ENCODE results near the gene TEAD2.

The TEAD2 gene

GRCh38 chr19:49343123-49343522 lies 19.1 kb downstream of the TEAD2 start:
- TF ChIP-seq CTCF (IDR thresholded peaks at IDR 0.05; ENCODE audit: control extremely low read depth, extremely low read depth, low read depth, missing control alignments): no peak
- CTCF ChIA-PET: interaction anchor here (1.5 to 2.9 kb wide), 2 partner anchors 16 to 42 kb away, joined by 4 to 8 read pairs; no protein-coding TSS in a partner anchor
- POLR2A ChIA-PET: no interaction called here
- peak; percentile 44 for DNase-seq (ENCODE audit: extremely low spot score)

GRCh38 chr19:49342291-49342721 lies 19.9 kb downstream of the TEAD2 start:
- DNase-seq (ENCODE audit: extremely low spot score): peak; percentile 19
- no peak for TF ChIP-seq CTCF (IDR thresholded peaks at IDR 0.05; ENCODE audit: control extremely low read depth, extremely low read depth, low read depth, missing control alignments)
- ChIA-PET POLR2A (no interaction called here), CTCF (interaction anchor here (0.8 to 2.9 kb wide), 4 partner anchors 9 to 41 kb away, joined by 3 to 8 read pairs (median 4); no protein-coding TSS in a partner anchor)

GRCh38 chr19:49340865-49341718 lies 21.1 kb downstream of the TEAD2 start:
- peak; percentile 18 for DNase-seq (ENCODE audit: extremely low spot score)
- no peak for TF ChIP-seq CTCF (IDR thresholded peaks at IDR 0.05; ENCODE audit: control extremely low read depth, extremely low read depth, low read depth, missing control alignments)
- POLR2A ChIA-PET: interaction anchor here (1.1 to 1.2 kb wide), 2 partner anchors 10 to 34 kb away, joined by 3 to 4 read pairs; no protein-coding TSS in a partner anchor
- CTCF ChIA-PET: interaction anchor here (1.0 to 2.9 kb wide), 5 partner anchors 12 to 50 kb away, joined by 3 to 13 read pairs (median 8); no protein-coding TSS in a partner anchor

GRCh38 chr19:49340069-49340864 lies 21.9 kb downstream of the TEAD2 start:
- DNase-seq (ENCODE audit: extremely low spot score): peak; percentile 94
- POLR2A ChIA-PET: interaction anchor here (1.1 to 1.2 kb wide), 2 partner anchors 10 to 35 kb away, joined by 3 to 4 read pairs; no protein-coding TSS in a partner anchor
- CTCF ChIA-PET: interaction anchor here (0.8 to 2.9 kb wide), 8 partner anchors 8 to 51 kb away, joined by 3 to 13 read pairs (median 3); no protein-coding TSS in a partner anchor
- no peak for TF ChIP-seq CTCF (IDR thresholded peaks at IDR 0.05; ENCODE audit: control extremely low read depth, extremely low read depth, low read depth, missing control alignments)

- peak; percentile 10 for DNase-seq (ENCODE audit: extremely low spot score)
- CTCF ChIA-PET: interaction anchor here (0.8 to 2.3 kb wide), 6 partner anchors 8 to 52 kb away, joined by 3 to 13 read pairs (median 3); no protein-coding TSS in a partner anchor
- POLR2A ChIA-PET: no interaction called here
- TF ChIP-seq CTCF (IDR thresholded peaks at IDR 0.05; ENCODE audit: control extremely low read depth, extremely low read depth, low read depth, missing control alignments): no peak
Measured at GRCh38 chr19:49339301-49340068, 22.7 kb downstream of the TEAD2 start.
